ENCODE measurements around the gene CUX1. TPM values are rescaled to one million over a fixed set of nuclear protein-coding genes. Genes with fewer than 3 reads are reported as not detected.

Gene CUX1
- total RNA-seq, 1 experiment from 2014 or later: 39.6 TPM

DNA sequence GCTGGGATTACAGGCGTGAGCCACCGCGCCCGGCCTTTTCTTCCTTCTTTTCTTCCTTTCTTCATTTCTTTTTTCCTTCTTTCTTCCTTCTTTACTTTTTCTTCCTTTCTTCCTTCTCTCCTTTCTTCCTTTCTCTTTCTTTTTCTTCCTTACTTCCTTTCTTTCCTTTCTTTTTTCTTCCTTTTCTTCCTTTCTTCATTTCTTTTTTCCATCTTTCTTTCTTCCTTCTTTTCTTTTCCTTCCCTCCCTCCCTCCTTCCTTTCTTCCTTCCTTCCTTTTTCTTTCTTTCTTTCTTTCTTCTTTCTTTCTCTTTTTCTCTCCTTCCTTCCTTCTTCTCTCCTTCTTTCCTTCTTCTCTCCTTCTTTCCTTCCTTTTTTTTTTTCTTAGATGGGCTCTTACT, 47.0 kb upstream of the CUX1 start:
- Histone ChIP-seq H3K4me1 (ENCODE audit: insufficient read depth, low read length) (no peaks in the 10 kb centered on the region), H3K27ac (ENCODE audit: low read length) (no peak overlapping the region), H3K4me2 (ENCODE audit: low read length) (no peak overlapping the region), H3K9me2 (replicated peaks; ENCODE audit: low read length) (no peaks in the 10 kb centered on the region), H3K9ac (ENCODE audit: low read length) (no peak overlapping the region), H3K27me3 (ENCODE audit: low read length) (no peaks in the 10 kb centered on the region; the same call in 1 of the 2 replicates), H4K20me1 (ENCODE audit: low read length) (no peaks in the 10 kb centered on the region), H3K36me3 (ENCODE audit: low read depth, low read length) (no peaks in the 10 kb centered on the region), H3K4me3 (ENCODE audit: low read length) (no peak overlapping the region), H3K79me2 (ENCODE audit: low read length) (no peaks in the 10 kb centered on the region), H3F3A (ENCODE audit: low read length, unreplicated experiment) (no peaks in the 10 kb centered on the region), H3K9me3 (ENCODE audit: low read length) (no peaks in the 10 kb centered on the region), H2AFZ (ENCODE audit: low read length) (no peak overlapping the region)
- no peak for ATAC-seq
- BruUV-seq (replicated peaks): no TSS peak
- intact Hi-C loops (cut with micrococcal nuclease): no loop called here
- ChIA-PET CTCF (no interaction called here), POLR2A (ENCODE audit: unreplicated experiment) (no interaction called here)
- no peak for DNase-seq
- TF ChIP-seq, protein P1, sequence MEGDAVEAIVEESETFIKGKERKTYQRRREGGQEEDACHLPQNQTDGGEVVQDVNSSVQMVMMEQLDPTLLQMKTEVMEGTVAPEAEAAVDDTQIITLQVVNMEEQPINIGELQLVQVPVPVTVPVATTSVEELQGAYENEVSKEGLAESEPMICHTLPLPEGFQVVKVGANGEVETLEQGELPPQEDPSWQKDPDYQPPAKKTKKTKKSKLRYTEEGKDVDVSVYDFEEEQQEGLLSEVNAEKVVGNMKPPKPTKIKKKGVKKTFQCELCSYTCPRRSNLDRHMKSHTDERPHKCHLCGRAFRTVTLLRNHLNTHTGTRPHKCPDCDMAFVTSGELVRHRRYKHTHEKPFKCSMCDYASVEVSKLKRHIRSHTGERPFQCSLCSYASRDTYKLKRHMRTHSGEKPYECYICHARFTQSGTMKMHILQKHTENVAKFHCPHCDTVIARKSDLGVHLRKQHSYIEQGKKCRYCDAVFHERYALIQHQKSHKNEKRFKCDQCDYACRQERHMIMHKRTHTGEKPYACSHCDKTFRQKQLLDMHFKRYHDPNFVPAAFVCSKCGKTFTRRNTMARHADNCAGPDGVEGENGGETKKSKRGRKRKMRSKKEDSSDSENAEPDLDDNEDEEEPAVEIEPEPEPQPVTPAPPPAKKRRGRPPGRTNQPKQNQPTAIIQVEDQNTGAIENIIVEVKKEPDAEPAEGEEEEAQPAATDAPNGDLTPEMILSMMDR (conservative IDR thresholded peaks at IDR 0.05; ENCODE audit: low read depth, low read length): no peak
- TF ChIP-seq EZH2 (IDR thresholded peaks at IDR 0.05; ENCODE audit: low read length, unreplicated experiment): no peak
- TF ChIP-seq EZH2phosphoT487 (IDR thresholded peaks at IDR 0.05; ENCODE audit: borderline replicate concordance, low read length): no peak

DNA sequence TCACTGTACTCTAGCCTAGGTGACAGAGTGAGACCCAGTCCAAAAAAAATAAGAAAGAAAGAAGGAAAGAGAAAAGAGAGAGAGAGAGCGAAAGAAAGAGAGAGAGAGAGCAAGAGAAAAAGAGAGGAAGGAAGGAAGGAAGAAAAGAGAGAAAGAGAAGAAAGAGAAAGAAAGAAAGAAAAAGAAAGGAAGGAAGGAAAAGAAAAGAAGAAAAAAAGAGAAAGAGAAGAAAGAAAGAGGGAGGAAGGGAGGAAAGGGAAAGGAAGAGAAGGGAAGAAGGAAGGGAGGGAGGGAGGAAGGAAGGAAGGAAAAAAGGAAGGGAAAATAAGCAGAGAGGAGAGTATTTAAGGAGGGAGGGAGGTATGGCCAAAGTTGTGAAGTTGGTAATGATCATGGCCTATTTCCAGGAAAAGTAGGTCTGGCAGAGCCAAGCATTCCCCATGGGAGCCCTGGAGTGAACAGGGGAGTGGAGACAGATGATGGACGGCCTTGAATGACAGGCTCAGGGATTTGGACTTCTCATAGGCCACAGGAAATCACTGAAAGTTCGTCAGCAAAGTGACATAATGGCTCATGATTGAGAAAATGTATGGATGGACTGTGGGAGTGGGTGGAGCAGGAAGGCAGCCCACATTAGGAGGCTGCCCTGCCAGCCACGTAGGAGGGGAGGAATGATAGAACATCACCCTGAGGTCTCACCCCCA, 44.8 kb upstream of the CUX1 start:
- Histone ChIP-seq H3K9ac (ENCODE audit: low read length) (no peak overlapping the region), H3K4me3 (ENCODE audit: low read length) (no peak overlapping the region), H4K20me1 (ENCODE audit: low read length) (no peaks in the 10 kb centered on the region), H2AFZ (ENCODE audit: low read length) (no peak overlapping the region), H3K9me2 (replicated peaks; ENCODE audit: low read length) (no peaks in the 10 kb centered on the region), H3K4me1 (ENCODE audit: insufficient read depth, low read length) (no peaks in the 10 kb centered on the region), H3K27me3 (ENCODE audit: low read length) (no peaks in the 10 kb centered on the region; the same call in none of the 2 replicates), H3K27ac (ENCODE audit: low read length) (no peak overlapping the region), H3K36me3 (ENCODE audit: low read depth, low read length) (no peaks in the 10 kb centered on the region), H3F3A (ENCODE audit: low read length, unreplicated experiment) (no peaks in the 10 kb centered on the region), H3K9me3 (ENCODE audit: low read length) (no peaks in the 10 kb centered on the region), H3K4me2 (ENCODE audit: low read length) (no peak overlapping the region), H3K79me2 (ENCODE audit: low read length) (no peaks in the 10 kb centered on the region)
- no TSS peak for BruUV-seq (replicated peaks)
- intact Hi-C loops (cut with micrococcal nuclease): no loop called here
- ATAC-seq (no peak), DNase-seq (no peak)
- TF ChIP-seq, protein P1 (conservative IDR thresholded peaks at IDR 0.05; ENCODE audit: low read depth, low read length): no peak
- no peak for TF ChIP-seq EZH2phosphoT487 (IDR thresholded peaks at IDR 0.05; ENCODE audit: borderline replicate concordance, low read length)
- CTCF ChIA-PET: no interaction called here
- POLR2A ChIA-PET (ENCODE audit: unreplicated experiment): no interaction called here

DNA sequence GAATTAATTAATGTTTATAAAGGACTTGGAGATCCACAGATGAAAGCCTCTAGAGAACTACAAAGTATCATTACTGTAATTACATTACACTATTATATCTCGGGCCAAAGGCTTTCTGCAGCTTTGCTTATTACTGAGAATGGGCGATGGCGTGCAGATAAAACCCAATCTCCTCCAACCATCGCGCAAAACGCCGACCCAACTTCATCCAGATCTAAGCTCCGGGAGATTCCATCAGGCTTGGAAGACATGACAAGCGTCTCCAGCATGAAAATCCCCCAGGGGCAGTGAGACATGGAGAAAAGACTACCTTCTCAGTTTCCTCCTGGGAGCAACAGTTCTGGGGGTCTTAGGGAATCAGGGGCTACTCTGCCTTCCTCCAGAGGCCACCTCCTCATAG, 42.2 kb upstream of the CUX1 start:
- Histone ChIP-seq H3K27me3 (ENCODE audit: low read length) (no peaks in the 10 kb centered on the region; the same call in none of the 2 replicates), H3K9me3 (ENCODE audit: low read length) (no peaks in the 10 kb centered on the region), H3K4me1 (ENCODE audit: insufficient read depth, low read length) (no peaks in the 10 kb centered on the region), H3K9me2 (replicated peaks; ENCODE audit: low read length) (no peaks in the 10 kb centered on the region), H3K4me2 (ENCODE audit: low read length) (no peak overlapping the region), H4K20me1 (ENCODE audit: low read length) (no peaks in the 10 kb centered on the region), H2AFZ (ENCODE audit: low read length) (no peak overlapping the region), H3K27ac (ENCODE audit: low read length) (no peak overlapping the region), H3K9ac (ENCODE audit: low read length) (no peak overlapping the region), H3F3A (ENCODE audit: low read length, unreplicated experiment) (no peaks in the 10 kb centered on the region), H3K79me2 (ENCODE audit: low read length) (no peaks in the 10 kb centered on the region), H3K36me3 (ENCODE audit: low read depth, low read length) (no peaks in the 10 kb centered on the region), H3K4me3 (ENCODE audit: low read length) (no peak overlapping the region)
- intact Hi-C loops (cut with micrococcal nuclease): no loop called here
- ChIA-PET POLR2A (ENCODE audit: unreplicated experiment) (no interaction called here), CTCF (no interaction called here)
- ATAC-seq (no peak), DNase-seq (no peak)
- BruUV-seq (replicated peaks): no TSS peak
- TF ChIP-seq, protein P1 (conservative IDR thresholded peaks at IDR 0.05; ENCODE audit: low read depth, low read length): no peak
- TF ChIP-seq EZH2phosphoT487 (IDR thresholded peaks at IDR 0.05; ENCODE audit: borderline replicate concordance, low read length): no peak
- TF ChIP-seq EZH2 (IDR thresholded peaks at IDR 0.05; ENCODE audit: low read length, unreplicated experiment): no peak
